Heart left ventricle (tissue), 16 donors: ENCODE data around the gene TET3. TPM values are rescaled to one million over a fixed set of nuclear protein-coding genes. Genes with fewer than 3 reads are reported as not detected.
"Not testable (repeated sequence)": the region's sequence is repeated elsewhere in the genome, so short reads cannot be mapped to it uniquely, and the experiment has no call there.

Source experiments
- ATAC-seq, 4 donors: fragments of 200-7000 bp; cut with Tn5 transposase; one replicate each; pipeline ENCODE4 v1.9.1; 2020 to 2022; ENCODE audit warnings: moderate library complexity in 4 of 4, mild to moderate bottlenecking in 3 of 4, moderate number of reproducible peaks in 1 of 4
- DNase-seq, 5 donors: peaks; one replicate each; pipeline ENCODE4 v3.0.0-alpha.2; 2020
- H3K27ac ChIP-seq, 12 donors: fragments of 200-600 bp; sonication (generic) in 4 of 12; one replicate each; pipeline versions ENCODE4 v1.5.0 to v1.8.0; 2016 to 2022; ENCODE audit warnings: mild to moderate bottlenecking in 2 of 12
- H3K27me3 ChIP-seq, 9 donors: fragments of 200-600 bp; sonication (generic) in 2 of 9; one replicate each; pipeline versions ENCODE4 v1.5.1 to v1.8.0; 2016 to 2022; ENCODE audit warnings: mild to moderate bottlenecking in 3 of 9
- H3K36me3 ChIP-seq, 9 donors: fragments of 200-600 bp; sonication (generic) in 2 of 9; one replicate each; pipeline versions ENCODE4 v1.5.0 to v1.8.0; 2018 to 2022; ENCODE audit warnings: mild to moderate bottlenecking in 2 of 9
- H3K4me1 ChIP-seq, 12 donors: fragments of 200-600 bp; sonication (generic) in 4 of 12; one replicate each; pipeline versions ENCODE4 v1.5.0 to v1.8.0; 2016 to 2022; ENCODE audit warnings: mild to moderate bottlenecking in 3 of 12
- H3K4me3 ChIP-seq, 12 donors: fragments of 200-600 bp; sonication (generic) in 4 of 12; one replicate each; pipeline versions ENCODE4 v1.5.0 to v1.8.0; 2017 to 2022; ENCODE audit warnings: mild to moderate bottlenecking in 9 of 12, moderate library complexity in 4 of 12
- H3K9me3 ChIP-seq, 12 donors: fragments of 200-600 bp; sonication (generic) in 4 of 12; one replicate each; pipeline versions ENCODE4 v1.5.0 to v1.8.0; 2016 to 2022; ENCODE audit warnings: mild to moderate bottlenecking in 1 of 12
- POLR2A ChIP-seq, 2 donors: fragments of 450-650 bp; IDR thresholded peaks; one replicate each; pipeline ENCODE4 v1.6.1; 2017; ENCODE audit warnings: antibody characterized with exemption in 2 of 2, mild to moderate bottlenecking in 2 of 2, moderate library complexity in 2 of 2
- WGBS, 4 donors: extraction: QIAGEN DNeasy Blood & Tissue Kit in 2 of 4; methylation state at CpG; one replicate each; pipeline versions ENCODE4 v1.1.5 to v1.1.7; 2013 to 2018; 5-methylcytosine and 5-hydroxymethylcytosine counted together
- intact Hi-C, 10 donors: fragments of 100-400 bp; cut with DNase I; formaldehyde crosslinking; loops; one replicate each; pipeline versions ENCODE4 v1.11.1 to v1.14.2; 2022
- polyA plus RNA-seq, 2 donors: library from polyadenylated mRNA; stranded (reverse); fragments of 200-250 nt; gene quantifications; one replicate each; pipeline ENCODE4 v1.2.3, GENCODE V29; 2013
- total RNA-seq, 9 donors: library from RNA; depleted of rRNA in 2 of 9; stranded (reverse); fragments of >200 nt in 2 of 9; fragmentation: NEBNext Ultra II Directional in 3 of 9; extraction: Animal tissue kit (Norgen Biotek cat#: 25700) in 3 of 9; gene quantifications; one replicate each; pipeline versions ENCODE4 v1.1.0 to v1.2.4, GENCODE V29; 2016 to 2023
- TF ChIP-seq, protein P1 (sequence below), 12 donors: fragments of 200-600 bp; sonication (generic) in 4 of 12; IDR thresholded peaks; one replicate each; pipeline versions ENCODE4 v1.5.0 to v1.8.0; 2018 to 2022; ENCODE audit warnings: antibody characterized with exemption in 12 of 12, mild to moderate bottlenecking in 5 of 12
- donor health status: ischemic (EF 13 %, LVEDD 7.1; RV severe dilation, severe dysfunction).
- donor health status: healthy with polysubstance abuse.
- donor health status: DM: no; HTN: yes; CAD: no.
- donor health status: DM: no; HTN: no; CAD: no.
- donor health status: ischemic (EF 25% LVEDD 6.9; RV normal size, moderate dysfunction).
- donor health status: ischemic (EF 25% LVEDD 5.7; RV mildly dilated, moderate dysfunction).
- donor health status: healthy.
- donor health status: DM: yes; HTN: yes; CAD: no.
- donor health status: ischemic (EF 35%, LVEDD 5.7; RV mildly dilated, moderate dysfunction).
- donor health status: nonischemic (EF 11% LVEDD 7.7; RV severe dilation, severe dysfunction).
- donor health status: DM: yes; HTN: yes; CAD: no.
- donor health status: PGD.
- donor health status: ischemic (EF 29% LVEDD 5.4; RV normal size, mild dysfunction).
- donor health status: nonischemic (EF 23%, LVEDD 6.1; RV moderate dilation, normal function).

The TET3 gene
- total and polyA plus RNA-seq, 11 donors = 1.2 to 12.6 (median 2.5) TPM

DNA sequence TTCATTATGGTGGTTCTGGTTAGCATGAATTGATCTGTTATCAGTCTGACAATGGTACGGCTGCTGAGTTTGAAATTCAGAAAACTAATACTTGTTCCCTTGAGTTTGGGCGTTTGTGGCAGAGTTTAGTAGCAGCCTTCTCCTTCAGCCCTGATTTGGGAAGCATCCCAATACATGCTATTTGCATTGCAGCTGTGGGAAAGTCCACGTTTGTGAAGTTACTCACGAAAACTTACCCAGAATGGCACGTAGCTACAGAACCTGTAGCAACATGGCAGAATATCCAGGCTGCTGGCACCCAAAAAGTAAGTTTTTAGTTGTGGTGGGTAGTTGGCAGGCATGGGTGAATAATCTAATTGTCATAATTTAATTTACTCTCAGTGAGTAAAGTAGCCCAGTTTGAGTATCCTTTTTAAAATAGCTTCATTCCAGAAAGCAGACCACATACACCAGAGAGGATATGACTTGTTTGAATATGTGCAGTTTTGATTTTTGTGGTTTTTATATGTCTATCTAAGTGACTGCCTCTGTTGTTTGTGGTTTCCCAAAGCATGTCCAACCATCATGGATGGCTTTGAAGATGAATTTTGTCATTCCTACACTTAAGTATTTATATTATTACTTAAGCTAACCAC is 45.9 kb upstream of the TET3 start:
- intact Hi-C loops = no loop called here
- Histone ChIP-seq H3K27me3 (no peaks in the 10 kb centered on the region), H3K9me3 (no peaks in the 10 kb centered on the region), H3K4me1 (peaks cover 0 to 43% (median 9%) of the 10 kb centered on the region in 12 donors), H3K36me3 (peaks cover 0 to 54% (median 0%) of the 10 kb centered on the region in 9 donors), H3K4me3 (no peak overlapping the region), H3K27ac (no peak overlapping the region)
- TF ChIP-seq POLR2A (IDR thresholded peaks at IDR 0.05) = no peak
- TF ChIP-seq, protein P1, sequence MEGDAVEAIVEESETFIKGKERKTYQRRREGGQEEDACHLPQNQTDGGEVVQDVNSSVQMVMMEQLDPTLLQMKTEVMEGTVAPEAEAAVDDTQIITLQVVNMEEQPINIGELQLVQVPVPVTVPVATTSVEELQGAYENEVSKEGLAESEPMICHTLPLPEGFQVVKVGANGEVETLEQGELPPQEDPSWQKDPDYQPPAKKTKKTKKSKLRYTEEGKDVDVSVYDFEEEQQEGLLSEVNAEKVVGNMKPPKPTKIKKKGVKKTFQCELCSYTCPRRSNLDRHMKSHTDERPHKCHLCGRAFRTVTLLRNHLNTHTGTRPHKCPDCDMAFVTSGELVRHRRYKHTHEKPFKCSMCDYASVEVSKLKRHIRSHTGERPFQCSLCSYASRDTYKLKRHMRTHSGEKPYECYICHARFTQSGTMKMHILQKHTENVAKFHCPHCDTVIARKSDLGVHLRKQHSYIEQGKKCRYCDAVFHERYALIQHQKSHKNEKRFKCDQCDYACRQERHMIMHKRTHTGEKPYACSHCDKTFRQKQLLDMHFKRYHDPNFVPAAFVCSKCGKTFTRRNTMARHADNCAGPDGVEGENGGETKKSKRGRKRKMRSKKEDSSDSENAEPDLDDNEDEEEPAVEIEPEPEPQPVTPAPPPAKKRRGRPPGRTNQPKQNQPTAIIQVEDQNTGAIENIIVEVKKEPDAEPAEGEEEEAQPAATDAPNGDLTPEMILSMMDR (IDR thresholded peaks at IDR 0.05) = no peak
- ATAC-seq = no peak
- WGBS, 4 donors = 84 to 93% (median 87%) methylated on average over 5 of the region's 5 CpGs
- no peak for DNase-seq

DNA sequence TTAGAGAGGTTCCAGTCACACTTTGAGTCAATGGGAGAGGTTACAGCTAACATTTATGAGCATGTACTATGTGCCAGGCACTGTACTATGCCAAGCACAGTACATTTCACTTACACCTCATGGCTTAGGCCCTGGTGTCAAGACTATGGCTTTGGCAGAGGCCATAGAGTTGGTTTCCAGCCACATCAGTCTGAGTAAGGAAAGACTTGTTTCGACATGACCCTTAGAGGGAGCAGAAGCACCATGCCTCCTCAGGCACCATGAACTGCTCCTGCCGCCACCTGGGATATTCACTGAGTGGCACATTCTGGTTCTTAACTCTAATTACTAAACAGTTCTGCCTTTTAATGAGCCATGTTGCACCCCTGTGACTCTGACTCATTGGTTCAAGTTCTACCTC is 45.3 kb upstream of the TET3 start:
- Histone ChIP-seq H3K4me3 (no peak overlapping the region), H3K4me1 (peaks cover 0 to 49% (median 9%) of the 10 kb centered on the region in 12 donors), H3K27ac (no peak overlapping the region), H3K9me3 (no peaks in the 10 kb centered on the region), H3K36me3 (peaks cover 0 to 58% (median 0%) of the 10 kb centered on the region in 9 donors), H3K27me3 (no peaks in the 10 kb centered on the region)
- peak in 3 of 5 donors; percentile 16 to 52 (median 39) for DNase-seq
- ATAC-seq = peak; percentile 83 to 95 (median 89)
- WGBS, 4 donors = 54 to 91% (median 78%) methylated on average over 2 of the region's 2 CpGs
- intact Hi-C loops = no loop called here
- TF ChIP-seq, protein P1 (IDR thresholded peaks at IDR 0.05) = peak in 5 of 12 donors; percentile 6 to 31 (median 16)
- TF ChIP-seq POLR2A (IDR thresholded peaks at IDR 0.05) = no peak

DNA sequence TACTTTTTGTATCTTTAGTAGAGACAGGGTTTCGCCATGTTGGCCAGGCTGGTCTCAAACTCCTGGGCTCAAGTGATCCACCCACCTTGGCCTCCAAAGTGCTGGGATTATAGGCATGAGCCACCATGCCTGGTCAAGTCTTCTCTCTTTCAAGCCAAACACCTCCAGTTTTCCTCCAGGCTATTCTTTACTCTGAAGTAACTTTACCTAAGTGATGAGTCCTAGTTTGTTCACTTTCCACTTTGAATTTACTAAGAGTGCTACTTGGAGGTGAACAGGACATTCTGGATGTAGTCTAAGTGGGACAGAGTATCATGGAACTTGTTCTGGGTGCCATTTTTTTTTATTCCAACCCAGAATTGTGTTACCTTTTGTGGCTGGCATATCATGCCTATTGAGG is 44.6 kb upstream of the TET3 start:
- ATAC-seq, H3K9me3 ChIP-seq, intact Hi-C loops, DNase-seq, H3K4me3 ChIP-seq, H3K27ac ChIP-seq, H3K27me3 ChIP-seq: not testable (repeated sequence)
- WGBS, 4 donors = 91 to 100% (median 99%) methylated on average over 1 of the region's 1 CpG
- Histone ChIP-seq H3K36me3 (peaks cover 0 to 59% (median 6%) of the 10 kb centered on the region in 9 donors), H3K4me1 (peaks cover 0 to 53% (median 9%) of the 10 kb centered on the region in 12 donors)

DNA sequence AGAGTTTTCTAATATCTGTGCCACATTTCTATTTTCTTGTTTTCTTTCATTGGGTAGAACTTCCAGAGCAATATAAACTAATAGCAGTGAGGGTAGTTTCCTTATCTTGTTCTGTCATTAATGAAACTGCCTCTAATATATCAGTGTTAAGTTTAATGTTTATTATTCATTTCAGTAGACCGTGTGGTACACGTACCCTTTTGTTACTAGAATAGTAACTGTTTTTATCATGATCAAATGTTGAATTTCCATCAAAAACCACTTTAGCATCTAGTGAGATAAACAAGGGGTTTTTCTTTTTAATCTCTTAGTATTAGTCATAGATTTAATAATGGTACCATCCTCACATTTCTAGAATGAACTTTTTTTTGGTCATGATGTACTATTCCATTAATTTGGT is 42.0 kb upstream of the TET3 start:
- ATAC-seq (no peak), DNase-seq (no peak)
- Histone ChIP-seq H3K4me3 (no peak overlapping the region), H3K9me3 (no peaks in the 10 kb centered on the region), H3K36me3 (peaks cover 0 to 68% (median 29%) of the 10 kb centered on the region in 9 donors), H3K4me1 (peaks cover 0 to 35% (median 6%) of the 10 kb centered on the region in 12 donors), H3K27ac (no peak overlapping the region), H3K27me3 (no peaks in the 10 kb centered on the region)
- intact Hi-C loops = no loop called here
- no peak for TF ChIP-seq POLR2A (IDR thresholded peaks at IDR 0.05)
- TF ChIP-seq, protein P1 (IDR thresholded peaks at IDR 0.05) = no peak
- WGBS, 4 donors = 70 to 85% (median 82%) methylated on average over 2 of the region's 2 CpGs
